NCI-H187 (cell line): Measurements from ENCODE around the gene RNF31.

Experiments
- DNase-seq, 2 experiments: peaks; one replicate each; lab custom pipeline; 2025; lab: John Stamatoyannopoulos, UW

RNF31 gene

DNA sequence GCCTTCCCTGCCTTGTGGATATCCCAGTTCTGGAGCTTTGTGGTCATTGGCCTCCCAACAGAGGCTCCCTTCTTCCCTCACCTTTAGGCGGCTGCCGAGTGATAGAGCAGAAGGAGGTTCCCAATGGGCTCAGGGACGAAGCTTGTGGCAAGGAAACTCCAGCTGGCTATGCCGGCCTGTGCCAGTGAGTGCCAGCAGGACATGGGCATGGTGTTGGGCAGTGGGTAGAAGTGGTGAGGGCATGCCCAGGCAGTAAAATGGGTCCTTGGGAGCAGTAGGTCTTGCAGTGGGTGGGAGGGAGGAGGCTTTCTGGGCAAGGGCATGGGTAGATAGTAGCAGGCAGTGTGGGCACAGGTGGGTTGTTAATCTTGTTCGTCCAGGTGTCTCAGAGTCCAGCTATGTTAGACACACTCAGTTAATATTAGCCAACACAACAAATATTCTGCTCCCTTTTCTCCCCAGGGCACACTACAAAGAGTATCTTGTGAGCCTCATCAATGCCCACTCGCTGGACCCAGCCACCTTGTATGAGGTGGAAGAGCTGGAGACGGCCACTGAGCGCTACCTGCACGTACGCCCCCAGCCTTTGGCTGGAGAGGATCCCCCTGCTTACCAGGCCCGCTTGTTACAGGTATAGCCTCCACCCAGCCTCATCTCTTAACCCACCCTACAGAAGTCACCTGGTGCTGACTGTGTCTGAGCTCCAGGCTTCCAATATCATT lies 12.6 kb downstream of the RNF31 start:
- DNase-seq, result no peak

DNA sequence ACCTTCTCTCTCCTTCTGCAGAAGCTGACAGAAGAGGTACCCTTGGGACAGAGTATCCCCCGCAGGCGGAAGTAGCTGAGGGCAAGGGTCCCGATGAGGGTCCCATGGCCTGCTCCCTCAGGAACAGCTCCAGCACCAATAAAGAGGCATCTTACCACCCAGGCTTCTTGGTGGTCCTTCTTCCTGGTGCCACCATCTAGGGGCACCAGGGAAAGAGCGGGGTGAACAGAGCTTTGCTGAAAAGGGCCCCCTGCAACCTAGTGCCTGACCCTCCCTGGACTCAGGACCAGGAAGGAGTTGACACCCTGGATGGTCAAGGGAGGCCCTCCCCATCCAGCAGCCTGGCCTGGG lies 13.2 kb downstream of the RNF31 start:
- DNase-seq, result no peak

DNA sequence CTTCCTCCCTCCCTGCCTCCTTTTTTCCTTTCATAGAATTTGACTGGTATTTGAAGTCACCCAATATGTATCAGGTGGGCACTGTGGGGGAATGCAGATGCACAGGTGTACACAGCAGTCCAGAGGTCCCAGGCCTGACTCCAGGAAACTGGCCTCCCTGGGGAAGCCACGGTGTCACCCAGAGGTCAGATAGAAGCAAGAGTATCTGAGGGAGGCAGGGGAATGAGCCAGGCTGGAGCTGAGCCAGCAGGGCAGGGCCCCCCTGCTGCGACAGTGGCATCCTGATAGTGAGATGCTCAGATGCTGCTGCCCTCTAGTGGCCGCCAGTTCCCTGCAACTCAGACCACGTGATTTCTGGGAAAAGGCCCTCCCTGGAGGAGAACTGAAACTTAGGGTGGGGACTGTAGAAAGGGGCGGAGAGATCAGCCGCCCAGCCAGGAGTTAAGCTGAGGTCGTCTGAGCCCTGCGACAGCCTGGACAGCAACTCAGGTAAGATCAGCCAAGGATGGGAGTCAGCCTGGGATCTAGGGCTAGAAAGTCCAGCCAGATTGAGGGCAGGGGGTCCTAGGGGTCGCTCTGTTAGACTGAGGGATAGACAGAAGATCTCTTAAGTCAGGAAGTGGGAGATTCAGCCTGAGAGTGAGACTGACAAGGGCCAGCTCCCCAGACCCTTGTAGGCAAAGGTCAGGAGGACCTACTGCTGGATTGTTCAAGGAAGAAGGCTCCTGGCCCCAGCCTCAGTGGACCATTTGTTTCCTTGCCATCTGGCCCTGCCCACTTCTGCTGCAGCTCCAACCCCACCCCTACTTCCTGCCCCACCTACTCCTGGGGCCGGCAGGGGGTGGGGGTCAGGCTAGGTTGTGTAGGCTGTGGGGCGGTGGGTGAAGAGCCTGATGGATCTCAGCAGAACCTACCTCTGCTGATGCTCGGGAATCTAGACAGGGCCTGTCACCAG lies 13.8 kb downstream of the RNF31 start, which contains the start of gene IRF9:
Gene IRF9, plus strand, starts transcription at position 416 of the 955 bp plus-strand sequence. CDS start 880 bp downstream, outside the sequence.
- peak; percentile 95 to 98 for DNase-seq

DNA sequence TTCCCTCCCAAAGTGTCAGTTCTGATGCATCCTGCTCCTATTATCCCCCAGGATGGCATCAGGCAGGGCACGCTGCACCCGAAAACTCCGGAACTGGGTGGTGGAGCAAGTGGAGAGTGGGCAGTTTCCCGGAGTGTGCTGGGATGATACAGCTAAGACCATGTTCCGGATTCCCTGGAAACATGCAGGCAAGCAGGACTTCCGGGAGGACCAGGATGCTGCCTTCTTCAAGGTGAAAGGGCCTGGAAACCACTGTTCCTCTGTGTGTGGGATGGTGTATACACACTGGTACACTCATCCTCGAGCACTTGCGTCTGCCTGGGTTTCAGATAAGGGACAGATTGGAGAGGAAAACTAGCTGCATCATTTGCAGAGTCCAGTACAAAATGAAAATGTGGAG lies 14.8 kb downstream of the RNF31 start:
- no peak for DNase-seq

DNA sequence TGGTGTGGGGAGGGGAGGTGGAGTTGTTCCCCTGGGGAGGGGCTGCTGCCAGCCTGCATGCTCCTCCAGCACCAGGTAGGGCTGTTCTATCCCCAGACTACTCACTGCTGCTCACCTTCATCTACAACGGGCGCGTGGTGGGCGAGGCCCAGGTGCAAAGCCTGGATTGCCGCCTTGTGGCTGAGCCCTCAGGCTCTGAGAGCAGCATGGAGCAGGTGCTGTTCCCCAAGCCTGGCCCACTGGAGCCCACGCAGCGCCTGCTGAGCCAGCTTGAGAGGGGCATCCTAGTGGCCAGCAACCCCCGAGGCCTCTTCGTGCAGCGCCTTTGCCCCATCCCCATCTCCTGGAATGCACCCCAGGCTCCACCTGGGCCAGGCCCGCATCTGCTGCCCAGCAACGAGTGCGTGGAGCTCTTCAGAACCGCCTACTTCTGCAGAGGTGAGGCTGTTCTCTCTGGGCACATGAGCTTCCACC lies 17.3 kb downstream of the RNF31 start:
- DNase-seq, result no peak

DNA sequence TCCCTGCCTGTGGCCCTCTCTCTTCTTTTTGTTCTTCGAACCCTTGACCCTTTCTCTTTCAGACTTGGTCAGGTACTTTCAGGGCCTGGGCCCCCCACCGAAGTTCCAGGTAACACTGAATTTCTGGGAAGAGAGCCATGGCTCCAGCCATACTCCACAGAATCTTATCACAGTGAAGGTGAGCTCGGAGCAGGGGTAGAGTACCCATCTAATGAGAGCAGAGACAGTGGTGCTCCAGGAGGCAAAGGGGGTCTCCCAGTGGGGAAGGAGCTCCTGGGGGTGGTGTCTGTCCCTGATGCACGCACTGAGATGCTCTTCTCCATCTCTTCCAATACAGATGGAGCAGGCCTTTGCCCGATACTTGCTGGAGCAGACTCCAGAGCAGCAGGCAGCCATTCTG lies 18.5 kb downstream of the RNF31 start:
- DNase-seq, result no peak

DNA sequence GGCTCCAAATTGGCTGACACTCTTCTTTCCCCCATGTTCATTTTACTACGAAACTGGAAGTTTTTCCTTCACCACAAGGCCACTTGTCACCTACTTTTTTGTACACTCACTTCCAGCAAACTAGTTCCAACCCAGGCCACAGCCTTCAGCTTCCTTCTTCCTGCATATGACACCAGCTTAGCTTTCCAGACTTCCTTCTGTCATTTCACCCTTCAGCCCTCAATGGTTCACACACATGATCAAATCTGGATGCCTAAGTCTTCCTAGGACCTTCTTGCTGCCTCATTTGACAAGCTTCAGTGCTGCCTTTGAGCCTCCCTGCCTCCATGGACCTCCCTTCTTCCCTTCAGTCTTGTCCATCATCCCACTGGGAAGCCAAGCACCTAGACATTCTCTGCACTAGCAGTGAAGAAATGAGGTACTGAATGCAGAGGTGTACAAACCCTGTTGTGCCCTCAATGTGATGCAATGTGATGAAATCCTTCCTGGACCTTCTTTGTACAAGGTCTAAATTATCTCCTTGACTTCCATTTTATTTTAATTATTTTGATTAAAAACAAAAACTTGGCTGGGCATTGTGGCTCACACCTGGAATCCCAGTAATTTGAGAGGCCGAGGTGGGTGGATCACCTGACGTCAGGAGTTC lies 20.3 kb downstream of the RNF31 start:
- DNase-seq, result no peak

DNA sequence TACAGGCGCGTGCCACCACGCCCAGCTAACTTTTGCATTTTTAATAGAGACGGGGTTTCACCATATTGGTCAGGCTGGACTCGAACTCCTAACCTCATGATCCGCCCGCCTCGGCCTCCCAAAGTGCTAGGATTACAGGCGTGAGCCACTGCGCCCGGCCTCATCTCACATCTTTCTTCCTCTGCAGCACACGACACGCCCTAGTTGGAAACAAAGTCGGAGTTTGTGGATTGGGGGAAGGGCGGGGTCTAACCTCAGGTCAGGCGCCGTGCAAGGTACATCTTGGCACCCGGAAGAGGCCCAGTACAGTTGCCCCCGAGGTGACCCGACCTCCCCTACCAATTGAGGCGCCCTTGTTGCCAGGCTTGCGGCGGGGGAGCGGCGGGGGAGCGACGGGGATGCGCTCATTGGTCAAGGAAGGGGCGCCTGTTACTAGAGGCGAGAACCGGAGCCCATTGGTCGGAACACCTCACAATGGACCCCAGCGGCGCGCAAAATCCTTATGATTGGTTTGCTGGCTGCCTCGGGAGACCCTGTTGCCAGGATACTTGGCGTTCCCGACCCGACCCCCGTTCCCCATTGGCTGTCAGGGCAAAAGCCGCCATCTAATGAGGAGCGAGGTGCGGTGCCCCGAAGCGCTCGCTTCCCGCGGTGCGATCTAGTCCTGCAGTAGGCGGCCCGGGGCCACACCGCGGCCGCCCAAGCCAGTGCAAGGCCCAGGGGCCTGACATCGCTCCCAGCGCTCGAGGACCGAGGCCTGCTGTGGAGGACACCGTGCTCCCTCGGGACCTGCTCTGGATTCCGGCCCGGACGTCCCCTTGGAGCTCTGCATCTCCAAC lies 24.3 kb downstream of the RNF31 start, which contains the start of gene REC8:
Gene REC8, plus strand, starts transcription at position 659 of the 839 bp plus-strand sequence. CDS start 473 bp downstream, outside the sequence.
- peak; percentile 96 to 98 for DNase-seq

DNA sequence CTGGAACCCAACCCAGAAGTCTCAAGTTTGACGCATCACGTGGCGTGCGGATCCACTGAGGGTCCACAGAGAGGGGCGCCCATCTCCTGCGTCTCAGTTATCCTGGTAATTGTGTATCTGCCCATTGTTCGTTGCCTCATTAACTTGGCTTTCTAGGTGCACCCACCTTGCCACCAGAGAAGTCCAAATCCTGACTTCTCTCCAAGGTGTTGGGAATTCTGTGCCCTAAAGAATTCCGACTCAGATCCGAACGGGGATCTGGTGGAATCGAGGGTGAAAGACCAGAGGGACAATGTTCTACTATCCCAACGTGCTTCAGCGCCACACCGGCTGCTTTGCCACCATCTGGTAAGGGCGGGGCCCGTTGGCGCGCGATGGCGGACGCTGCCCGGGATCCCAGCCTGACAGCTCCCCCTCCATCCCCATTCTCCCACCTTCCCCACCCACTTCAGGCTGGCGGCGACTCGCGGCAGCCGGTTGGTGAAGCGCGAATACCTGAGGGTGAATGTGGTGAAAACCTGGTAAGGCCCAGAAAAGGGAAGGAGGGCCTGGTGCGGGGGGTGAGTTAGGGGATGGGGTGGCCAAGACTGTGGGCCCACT lies 25.1 kb downstream of the RNF31 start:
- no peak for DNase-seq

DNA sequence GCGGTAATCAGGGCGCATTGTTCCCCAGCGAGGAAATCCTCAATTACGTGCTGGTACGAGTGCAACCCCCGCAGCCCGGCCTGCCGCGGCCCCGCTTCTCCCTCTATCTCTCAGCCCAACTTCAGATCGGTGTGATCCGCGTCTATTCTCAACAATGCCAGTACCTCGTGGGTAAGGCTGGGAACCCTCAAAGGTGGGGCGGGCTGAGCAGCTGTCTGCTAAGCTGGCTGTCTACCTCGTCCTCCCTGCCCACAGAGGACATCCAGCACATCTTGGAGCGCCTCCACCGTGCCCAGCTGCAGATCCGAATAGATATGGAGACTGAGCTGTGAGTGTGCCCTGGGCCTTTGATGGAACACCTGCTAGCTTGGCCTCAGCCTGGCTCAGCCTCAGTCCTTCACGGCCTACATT lies 25.6 kb downstream of the RNF31 start:
- no peak for DNase-seq

DNA sequence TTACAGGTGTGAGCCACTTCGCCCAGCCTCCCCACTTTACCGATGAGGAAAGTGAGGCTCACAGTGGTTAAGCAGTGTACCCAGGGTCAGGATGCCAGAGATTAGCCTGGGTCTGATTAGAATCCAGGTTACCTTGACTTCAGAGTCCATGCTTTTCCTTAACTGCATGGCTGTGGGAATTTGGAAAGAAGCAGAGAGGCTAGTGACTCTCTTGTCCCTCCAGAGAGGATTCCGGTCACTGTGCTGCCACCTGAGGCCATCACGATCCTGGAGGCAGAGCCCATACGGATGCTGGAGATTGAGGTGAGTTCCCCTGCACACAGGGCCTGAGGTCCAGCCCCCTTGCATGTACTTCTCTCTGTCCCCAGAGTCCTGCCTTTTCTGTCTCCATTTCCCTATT lies 29.3 kb downstream of the RNF31 start:
- DNase-seq, result no peak

DNA sequence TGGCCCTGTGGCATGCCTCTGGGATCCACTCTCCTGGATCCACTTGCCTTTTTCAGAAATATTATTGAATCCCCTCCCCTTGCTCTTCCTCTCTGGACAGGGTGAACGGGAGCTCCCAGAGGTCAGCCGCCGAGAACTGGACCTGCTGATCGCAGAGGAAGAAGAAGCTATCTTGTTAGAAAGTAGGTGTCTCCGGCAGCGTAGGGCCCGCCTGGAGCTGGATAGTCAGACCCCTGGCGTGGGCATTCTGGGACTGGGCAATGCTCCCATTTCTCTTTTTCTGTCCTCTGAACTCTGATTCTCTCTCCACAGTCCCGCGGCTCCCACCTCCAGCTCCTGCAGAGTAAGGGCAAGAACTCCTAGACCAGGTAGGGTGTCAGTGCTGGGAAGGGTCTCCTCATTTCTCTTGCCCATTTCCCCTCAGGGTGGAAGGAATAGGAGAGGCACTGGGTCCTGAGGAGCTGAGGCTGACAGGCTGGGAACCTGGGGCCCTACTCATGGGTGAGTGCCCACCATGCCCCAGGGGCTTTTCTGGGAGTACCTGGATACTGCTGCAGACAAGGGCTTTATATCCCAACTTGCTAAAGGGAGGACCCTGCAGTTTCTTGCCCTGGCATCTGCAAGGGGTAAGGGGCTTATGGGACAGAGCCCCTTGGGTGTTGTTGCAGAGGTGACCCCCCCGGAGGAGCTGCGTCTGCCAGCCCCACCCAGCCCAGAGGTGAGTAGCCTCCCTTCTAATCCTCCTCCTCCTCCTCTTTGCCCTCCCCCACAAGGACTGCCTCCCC lies 29.9 kb downstream of the RNF31 start:
- no peak for DNase-seq

DNA sequence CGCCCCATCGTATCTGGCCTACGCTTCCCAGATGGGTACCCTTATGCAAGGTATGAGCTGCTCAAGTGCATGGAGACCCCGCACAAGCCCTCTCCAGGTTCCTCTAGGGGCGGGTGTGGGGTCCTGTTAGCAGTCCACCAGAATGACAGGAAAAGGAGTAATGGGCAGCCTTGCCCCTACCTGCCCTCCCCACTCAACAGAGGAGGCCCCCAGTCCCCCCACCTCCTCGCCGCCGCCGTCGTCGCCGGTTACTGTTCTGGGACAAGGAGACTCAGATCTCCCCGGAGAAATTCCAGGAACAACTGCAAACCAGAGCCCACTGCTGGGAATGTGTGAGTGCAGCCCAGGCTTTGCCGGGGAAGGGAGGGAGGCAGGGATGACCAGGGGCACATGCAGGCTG lies 30.6 kb downstream of the RNF31 start:
- no peak for DNase-seq

DNA sequence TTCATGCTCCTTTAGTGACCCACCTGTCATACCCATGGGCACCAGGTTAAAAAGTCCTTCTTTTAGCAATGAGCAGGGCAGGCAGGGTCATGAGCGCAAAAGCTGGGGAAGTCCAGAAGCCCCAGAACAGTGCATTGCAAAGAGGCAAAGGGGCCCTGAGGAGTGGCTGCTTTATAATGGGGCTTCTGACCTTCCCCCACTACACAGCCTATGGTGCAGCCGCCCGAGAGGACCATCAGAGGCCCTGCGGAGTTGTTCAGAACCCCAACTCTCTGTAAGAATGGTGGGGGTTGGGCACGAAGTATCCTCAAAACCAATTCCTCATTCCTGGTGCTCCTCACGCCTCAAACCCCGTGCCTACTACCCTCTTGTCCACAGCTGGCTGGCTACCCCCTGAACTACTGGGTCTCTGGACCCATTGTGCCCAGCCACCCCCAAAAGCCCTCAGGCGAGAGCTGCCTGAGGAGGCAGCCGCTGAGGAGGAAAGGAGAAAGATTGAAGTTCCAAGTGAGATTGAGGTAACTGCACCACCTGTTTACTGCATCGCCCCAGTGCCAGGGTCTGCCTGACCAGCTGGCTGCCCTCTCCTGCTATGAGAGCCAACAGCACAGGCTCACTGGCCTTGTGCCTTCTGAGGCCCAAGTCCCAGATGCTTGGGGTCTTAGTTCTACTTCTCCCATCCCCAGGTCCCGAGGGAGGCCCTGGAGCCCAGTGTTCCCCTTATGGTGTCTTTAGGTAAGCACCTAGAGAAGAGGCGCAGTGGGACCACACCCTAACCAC lies 31.3 kb downstream of the RNF31 start:
- DNase-seq, result no peak

DNA sequence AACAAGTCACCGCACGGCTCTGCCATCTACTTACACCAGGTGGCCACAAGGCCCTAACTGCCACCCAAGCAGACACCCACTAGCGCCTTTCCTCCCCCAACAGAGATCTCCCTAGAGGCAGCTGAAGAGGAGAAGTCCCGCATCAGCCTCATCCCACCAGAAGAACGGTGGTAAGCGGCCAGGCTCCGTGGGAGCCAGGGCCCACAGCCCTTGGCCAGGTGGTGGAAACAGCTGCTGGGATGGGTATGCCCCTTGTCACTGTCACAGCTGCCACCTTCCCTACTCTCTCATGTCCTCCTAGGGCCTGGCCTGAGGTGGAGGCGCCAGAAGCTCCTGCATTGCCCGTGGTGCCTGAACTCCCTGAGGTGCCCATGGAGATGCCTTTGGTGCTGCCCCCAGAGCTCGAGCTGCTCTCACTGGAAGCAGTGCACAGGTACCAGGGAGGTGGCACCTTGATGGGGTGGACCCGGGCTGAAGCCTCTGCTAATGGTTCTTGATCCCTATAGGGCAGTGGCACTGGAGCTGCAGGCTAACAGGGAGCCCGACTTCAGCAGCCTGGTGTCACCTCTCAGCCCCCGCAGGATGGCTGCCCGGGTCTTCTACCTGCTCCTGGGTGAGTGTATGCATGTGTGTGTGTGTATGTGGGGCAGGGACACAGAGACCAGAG lies 32.1 kb downstream of the RNF31 start:
- DNase-seq, result no peak

DNA sequence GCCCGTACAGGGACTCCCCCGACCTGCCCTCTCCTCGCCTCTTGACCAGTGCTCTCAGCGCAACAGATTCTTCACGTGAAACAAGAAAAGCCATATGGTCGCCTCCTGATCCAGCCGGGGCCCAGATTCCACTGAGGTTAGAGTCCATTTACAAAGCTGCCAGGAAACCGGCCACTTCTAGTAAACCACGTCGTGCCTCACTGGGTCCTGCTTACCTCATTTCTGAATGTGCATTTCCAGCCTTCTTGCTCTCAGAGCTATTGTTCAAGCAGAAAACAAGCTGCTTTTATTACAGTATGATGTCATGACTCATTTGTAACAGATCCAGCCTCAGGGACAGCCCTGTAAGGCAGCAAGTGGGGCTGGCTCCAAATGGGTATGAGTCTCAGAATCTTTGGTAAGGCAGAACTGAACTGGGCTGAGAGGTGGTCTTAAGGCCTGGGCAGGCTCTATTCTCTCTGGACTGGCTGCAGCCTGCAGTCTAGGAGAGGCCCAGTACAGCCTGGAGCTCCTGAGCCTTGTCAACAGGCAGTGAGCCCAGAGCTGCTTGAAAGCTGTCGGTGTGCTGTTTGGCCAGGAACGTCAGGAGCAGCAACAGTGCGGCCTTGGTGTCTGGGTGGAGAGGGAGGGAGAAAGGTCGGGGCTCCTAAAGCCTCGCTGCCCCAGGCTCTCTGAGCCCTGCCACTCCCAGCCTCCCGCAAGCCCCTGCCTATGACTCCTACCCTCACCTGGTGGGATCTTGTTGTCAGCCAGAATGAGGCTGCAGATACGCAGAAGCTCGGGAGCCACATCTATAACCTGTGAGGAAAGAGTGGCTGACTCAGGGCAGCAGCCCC lies 32.9 kb downstream of the RNF31 start:
- no peak for DNase-seq

DNA sequence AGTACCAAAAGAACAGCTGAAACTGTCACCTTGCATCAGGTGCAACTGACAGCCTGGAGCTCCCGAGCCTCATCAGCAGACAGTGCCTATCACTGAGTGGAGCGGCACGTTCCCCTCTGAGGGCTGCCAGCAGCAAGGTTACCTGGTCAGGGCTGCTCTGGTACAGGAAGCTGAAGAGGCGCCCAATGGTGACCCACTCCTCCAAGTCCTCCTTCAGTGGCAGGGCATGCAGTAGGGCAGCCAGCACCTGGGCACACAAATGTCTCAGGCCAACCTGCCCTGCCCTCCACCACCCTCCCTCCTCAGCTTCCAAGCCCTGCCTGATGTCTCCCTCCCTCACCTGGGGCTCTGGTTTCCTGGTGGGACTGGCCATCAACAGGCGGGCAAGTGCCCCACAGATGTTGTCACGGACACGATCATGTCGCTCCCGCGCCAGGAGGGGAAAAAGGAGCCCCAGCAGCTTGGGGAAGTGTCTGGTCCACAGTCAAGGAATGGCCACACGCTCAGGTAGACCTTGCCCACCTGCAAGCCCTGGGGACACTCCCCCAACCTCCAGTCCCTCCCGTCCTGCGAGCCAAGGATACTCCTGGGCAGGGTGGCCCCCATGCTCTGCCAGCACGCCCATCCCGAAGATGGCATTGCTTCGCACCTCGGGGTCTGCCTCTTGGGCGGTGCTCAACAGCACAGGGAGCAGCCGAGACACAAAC lies 34.2 kb downstream of the RNF31 start:
- DNase-seq, result no peak
